H1 (cell line): ENCODE data around the gene CDK15. TPM values are rescaled to one million over a fixed set of nuclear protein-coding genes. Genes with fewer than 3 reads are reported as not detected.

Experiments
- CTCF ChIA-PET: fragments of 300-600 bp; sonication (Branson Sonifier 250); formaldehyde crosslinking; loops from one replicate; lab custom pipeline; 2021; ENCODE audit not compliant: partially characterized antibody; lab: Charles Lee
- POLR2A ChIA-PET: fragments of 300-600 bp; sonication (Branson Sonifier 250); formaldehyde crosslinking; loops from one replicate; lab custom pipeline; 2021; ENCODE audit warnings: inconsistent platforms; ENCODE audit not compliant: partially characterized antibody; lab: Charles Lee
- DNase-seq, 2 experiments: peaks; one replicate each; pipeline versions ENCODE4 v3.0.0 to v3.0.0-alpha.2; 2010 to 2022; ENCODE audit warnings: low spot score in 2 of 2, low read depth in 1 of 2, mixed read lengths in 1 of 2
- FAIRE-seq: peaks from 2 replicates; lab custom pipeline; 2011; peaks lifted over from hg19 to GRCh38; lab: Jason Lieb, UNC
- H2AFZ ChIP-seq: 2 replicates; pipeline ENCODE4 v1.8.1; 2012; ENCODE audit warnings: low read length, inconsistent platforms
- H2AK5ac ChIP-seq: 2 replicates; pipeline ENCODE4 v1.6.1; 2013; ENCODE audit warnings: low read depth, low read length
- H2BK120ac ChIP-seq: replicated peaks from 2 replicates; pipeline ENCODE3; 2013; ENCODE audit warnings: low read depth, low read length, inconsistent platforms
- H2BK12ac ChIP-seq: 2 replicates; pipeline ENCODE4 v1.6.1; 2013; ENCODE audit warnings: low read depth, low read length
- H2BK15ac ChIP-seq: 2 replicates; pipeline ENCODE4 v1.6.1; 2013; ENCODE audit warnings: low read length
- H2BK20ac ChIP-seq: 2 replicates; pipeline ENCODE4 v1.6.1; 2013; ENCODE audit warnings: low read length
- H2BK5ac ChIP-seq: 2 replicates; pipeline ENCODE4 v1.6.1; 2013; ENCODE audit warnings: low read depth, low read length
- H3K14ac ChIP-seq: 2 replicates; pipeline ENCODE4 v1.6.1; 2013; ENCODE audit warnings: inconsistent platforms; ENCODE audit not compliant: insufficient read length
- H3K18ac ChIP-seq: 2 replicates; pipeline ENCODE4 v1.6.1; 2013; ENCODE audit warnings: low read length; ENCODE audit errors: extremely low read depth
- H3K23ac ChIP-seq: 2 replicates; pipeline ENCODE4 v1.6.1; 2013; ENCODE audit warnings: inconsistent platforms; ENCODE audit not compliant: insufficient read length
- H3K23me2 ChIP-seq: 2 replicates; pipeline ENCODE4 v1.6.1; 2013; ENCODE audit warnings: low read depth, low read length
- H3K27ac ChIP-seq: 2 replicates; pipeline ENCODE4 v1.6.1; 2011; ENCODE audit warnings: low read depth, low read length, inconsistent platforms
- H3K27me3 ChIP-seq, 4 experiments: replicated peaks in 1 of 4; 1 replicate in 1 of 4; 2 replicates in 3 of 4; pipeline versions ENCODE4 v1.6.1 to v1.8.1; 2011 to 2013; ENCODE audit warnings: low read length in 3 of 4, mild to moderate bottlenecking in 3 of 4, inconsistent platforms in 2 of 4, mixed read lengths in 2 of 4, moderate library complexity in 1 of 4; ENCODE audit not compliant: control insufficient read depth in 3 of 4, insufficient read depth in 3 of 4; ENCODE audit errors: extremely low read depth in 1 of 4
- H3K36me3 ChIP-seq, 4 experiments: 2 replicates each; pipeline versions ENCODE4 v1.6.1 to v1.8.1; 2011 to 2013; ENCODE audit warnings: mild to moderate bottlenecking in 4 of 4, low read length in 3 of 4, moderate library complexity in 2 of 4, control low read depth in 1 of 4, inconsistent platforms in 1 of 4; ENCODE audit not compliant: insufficient read depth in 4 of 4, control insufficient read depth in 2 of 4
- H3K4ac ChIP-seq: replicated peaks from 2 replicates; pipeline ENCODE3; 2013; ENCODE audit warnings: low read length, low read depth, mixed read lengths, inconsistent platforms; ENCODE audit not compliant: insufficient read length
- H3K4me1 ChIP-seq, 4 experiments: replicated peaks in 1 of 4; 1 replicate in 1 of 4; 2 replicates in 3 of 4; pipeline versions ENCODE4 v1.6.1 to v1.8.1; 2011 to 2013; ENCODE audit warnings: low read length in 3 of 4, inconsistent platforms in 2 of 4, mixed read lengths in 1 of 4; ENCODE audit not compliant: insufficient read depth in 4 of 4, control insufficient read depth in 3 of 4
- H3K4me2 ChIP-seq, 2 experiments: 2 replicates each; pipeline versions ENCODE4 v1.6.1 to v1.8.1; 2011 to 2013; ENCODE audit warnings: low read depth in 2 of 2, low read length in 2 of 2, control low read depth in 1 of 2, inconsistent platforms in 1 of 2, mild to moderate bottlenecking in 1 of 2; ENCODE audit not compliant: insufficient read depth in 1 of 2
- H3K4me3 ChIP-seq, 4 experiments: fragments of 200-600, 300-600 bp in 1 of 4; sonication (generic), shearing (Covaris generic), sonication (Bioruptor Twin) in 1 of 4; 2 replicates each; pipeline versions ENCODE4 v1.5.1 to v1.8.1; 2011 to 2016; ENCODE audit warnings: low read length in 4 of 4, low read depth in 3 of 4, control low read depth in 2 of 4, inconsistent platforms in 2 of 4, mild to moderate bottlenecking in 2 of 4, mixed read lengths in 1 of 4, moderate library complexity in 1 of 4; ENCODE audit not compliant: insufficient read depth in 2 of 4; ENCODE audit errors: extremely low read depth in 1 of 4
- H3K56ac ChIP-seq: replicated peaks from 2 replicates; pipeline ENCODE3; 2013; ENCODE audit warnings: low read depth, mild to moderate bottlenecking, mixed read lengths, low read length, inconsistent platforms; ENCODE audit not compliant: insufficient read length
- H3K79me1 ChIP-seq: 2 replicates; pipeline ENCODE4 v1.6.1; 2013; ENCODE audit warnings: low read depth, low read length, control low read depth
- H3K79me2 ChIP-seq, 2 experiments: 2 replicates each; pipeline versions ENCODE4 v1.6.1 to v1.8.1; 2012 to 2013; ENCODE audit warnings: low read length in 2 of 2, mild to moderate bottlenecking in 2 of 2, inconsistent platforms in 1 of 2; ENCODE audit not compliant: insufficient read depth in 2 of 2, control insufficient read depth in 1 of 2
- H3K9ac ChIP-seq, 4 experiments: replicated peaks in 1 of 4; 1 replicate in 1 of 4; 2 replicates in 3 of 4; pipeline versions ENCODE4 v1.6.1 to v1.8.1; 2011 to 2013; ENCODE audit warnings: low read depth in 3 of 4, low read length in 3 of 4, control low read depth in 2 of 4, mild to moderate bottlenecking in 2 of 4, moderate library complexity in 2 of 4, inconsistent platforms in 1 of 4; ENCODE audit errors: extremely low read depth in 1 of 4
- H3K9me3 ChIP-seq, 2 experiments: 2 replicates each; pipeline versions ENCODE4 v1.6.1 to v1.8.1; 2012 to 2013; ENCODE audit warnings: mild to moderate bottlenecking in 2 of 2, moderate library complexity in 2 of 2, control low read depth in 1 of 2, inconsistent platforms in 1 of 2, low read depth in 1 of 2, low read length in 1 of 2, mixed read lengths in 1 of 2; ENCODE audit not compliant: insufficient read depth in 2 of 2
- H4K20me1 ChIP-seq, 2 experiments: replicated peaks in 1 of 2; 2 replicates each; pipeline versions ENCODE3 to v1.8.1; 2011 to 2013; ENCODE audit warnings: inconsistent platforms in 2 of 2, low read length in 2 of 2, mild to moderate bottlenecking in 1 of 2; ENCODE audit not compliant: insufficient read depth in 2 of 2, control insufficient read depth in 1 of 2
- H4K5ac ChIP-seq: 2 replicates; pipeline ENCODE4 v1.6.1; 2013; ENCODE audit warnings: low read length, low read depth, mixed read lengths, inconsistent platforms; ENCODE audit not compliant: insufficient read length
- H4K8ac ChIP-seq: 2 replicates; pipeline ENCODE4 v1.8.0; 2013; ENCODE audit warnings: mild to moderate bottlenecking, moderate library complexity, low read length, inconsistent platforms; ENCODE audit not compliant: insufficient read depth; ENCODE audit errors: extremely low read depth
- H4K91ac ChIP-seq: replicated peaks from 2 replicates; pipeline ENCODE3; 2013; ENCODE audit warnings: low read length, mixed read lengths, inconsistent platforms; ENCODE audit not compliant: insufficient read length
- CREB1 ChIP-seq: IDR thresholded peaks from 2 replicates; pipeline ENCODE4 v1.6.1; 2012; ENCODE audit warnings: inconsistent platforms
- CTBP2 ChIP-seq: IDR thresholded peaks from 2 replicates; pipeline ENCODE4 v1.7.0; 2011; ENCODE audit warnings: borderline replicate concordance, mild to moderate bottlenecking, moderate library complexity, mixed read lengths, low read length; ENCODE audit not compliant: insufficient read depth, insufficient read length
- FOSL1 ChIP-seq: IDR thresholded peaks from 2 replicates; pipeline ENCODE4 v1.6.1; 2011; ENCODE audit warnings: mild to moderate bottlenecking, low read depth, low read length, moderate library complexity; ENCODE audit not compliant: insufficient read depth
- GABPA ChIP-seq: IDR thresholded peaks from 2 replicates; pipeline ENCODE4 v1.6.1; 2011; ENCODE audit warnings: mild to moderate bottlenecking, low read length, moderate library complexity, borderline replicate concordance; ENCODE audit not compliant: insufficient read depth
- JUN ChIP-seq: IDR thresholded peaks from 2 replicates; pipeline ENCODE4 v1.6.1; 2011; ENCODE audit warnings: low read depth, mild to moderate bottlenecking, improper control_type of control experiment, low read length
- RAD21 ChIP-seq, 2 experiments: IDR thresholded peaks in 1 of 2; conservative IDR thresholded peaks in 1 of 2; 2 replicates each; pipeline ENCODE4 v1.6.1; 2011; ENCODE audit warnings: low read depth in 2 of 2, low read length in 2 of 2, improper control_type of control experiment in 1 of 2, inconsistent platforms in 1 of 2, mild to moderate bottlenecking in 1 of 2, moderate library complexity in 1 of 2
- RFX5 ChIP-seq: IDR thresholded peaks from 2 replicates; pipeline ENCODE4 v1.6.1; 2011; ENCODE audit warnings: low read depth, low read length, improper control_type of control experiment, borderline replicate concordance
- RNF2 ChIP-seq: fragments of 200-900, 300-1000 bp; sonication (generic); IDR thresholded peaks from 2 replicates; pipeline ENCODE4 v1.7.1; 2016; ENCODE audit warnings: borderline replicate concordance, low read depth, mild to moderate bottlenecking, antibody characterized with exemption, low read length; ENCODE audit not compliant: poor library complexity, severe bottlenecking; ENCODE audit errors: missing control alignments
- SP1 ChIP-seq: IDR thresholded peaks from 2 replicates; pipeline ENCODE4 v1.6.1; 2011; ENCODE audit warnings: low read depth, low read length
- SUZ12 ChIP-seq: fragments of 200-600 bp; sonication (generic); IDR thresholded peaks from 2 replicates; pipeline ENCODE4 v1.6.1; 2012; ENCODE audit warnings: mild to moderate bottlenecking, inconsistent platforms, low read length, moderate library complexity, mixed read lengths
- TCF12 ChIP-seq: IDR thresholded peaks from 2 replicates; pipeline ENCODE4 v1.6.1; 2011; ENCODE audit warnings: low read depth, mild to moderate bottlenecking, low read length
- WGBS, 2 experiments: shearing (Covaris generic) in 1 of 2; methylation state at CpG; one replicate each; pipeline versions ENCODE4 v1.1.6 to v1.1.7; 2013 to 2015; ENCODE audit warnings: low lambda C conversion rate in 2 of 2, mixed read lengths in 2 of 2, inconsistent platforms in 1 of 2, low coverage in 1 of 2, missing lambda C conversion rate in 1 of 2; ENCODE audit not compliant: insufficient replicate concordance in 2 of 2, insufficient coverage in 1 of 2, insufficient read length in 1 of 2; ENCODE audit errors: extremely low coverage in 1 of 2, missing lambda C conversion rate in 1 of 2; 5-methylcytosine and 5-hydroxymethylcytosine counted together
- polyA plus RNA-seq, 7 experiments: library from polyadenylated mRNA; depleted of rRNA in 3 of 7; stranded (reverse) in 5 of 7; unstranded in 2 of 7; fragments of >200 nt in 5 of 7; fragments of 200-250 nt in 2 of 7; gene quantifications; 1 replicate in 5 of 7; 2 replicates in 1 of 7; 4 replicates in 1 of 7; pipeline versions ENCODE4 v1.2.1 to v1.2.3, GENCODE V29; 2011 to 2013; ENCODE audit warnings: missing spikeins in 2 of 7, mixed read lengths in 2 of 7
- total RNA-seq: library from RNA; stranded (reverse); fragmentation: NEBNext Ultra II Directional; extraction: Animal tissue kit (Norgen Biotek cat#: 25700); gene quantifications from 2 replicates; pipeline ENCODE4 v1.2.1, GENCODE V29; 2021

CDK15 gene
- total and polyA plus RNA-seq, 2 of the 8 experiments (the other 6 are each of a cell fraction or from before 2014, with no cell fraction given) = 0.03 TPM; not detected in 1

- peak overlapping the region; percentile 3 for H4K91ac ChIP-seq
- H4K20me1 ChIP-seq = no peaks in the 10 kb centered on the region
- ChIA-PET CTCF (interaction anchor here (0.8 to 1.3 kb wide), 2 partner anchors 24 to 28 kb away, joined by 3 to 4 read pairs; no protein-coding TSS in a partner anchor), POLR2A (interaction anchor here (0.6 to 3.8 kb wide), 3 partner anchors 13 to 170 kb away, joined by 3 to 17 read pairs (median 3); no protein-coding TSS in a partner anchor)
- no peak overlapping the region for H2BK120ac ChIP-seq
- no peaks in the 10 kb centered on the region for H3K27me3 ChIP-seq
- H2BK5ac ChIP-seq = no peak overlapping the region
- H3K4me1 ChIP-seq = peaks cover 0 to 16% (median 8%) of the 10 kb centered on the region in 4 experiments; a peak in 4 of 7 replicates
- no peak overlapping the region for H2AFZ ChIP-seq
- DNase-seq (no peak), FAIRE-seq (no peak)
- H2BK12ac ChIP-seq = no peak overlapping the region
- 0 out of 2 replicates have a peak overlapping the region, but pooled peaks have one; percentile 14 for H2BK15ac ChIP-seq
- H3K27ac ChIP-seq = no peak overlapping the region
- H3K4me3 ChIP-seq = no peak overlapping the region
- no peak overlapping the region for H3K14ac ChIP-seq
- 91% methylated on average over 4 of the region's 4 CpGs; no CpG with 5 or more reads in 1 of the 2 experiments for WGBS, 2 experiments
- no peak overlapping the region for H2AK5ac ChIP-seq
- H3K23me2 ChIP-seq = no peaks in the 10 kb centered on the region
- H3K36me3 ChIP-seq = no peaks in the 10 kb centered on the region
- H2BK20ac ChIP-seq = no peak overlapping the region
- H3K4ac ChIP-seq = no peak overlapping the region
- H3K4me2 ChIP-seq = no peak overlapping the region
- no peak overlapping the region for H4K5ac ChIP-seq
- no peaks in the 10 kb centered on the region for H3K79me1 ChIP-seq
- no peak overlapping the region for H3K9ac ChIP-seq
- no peak overlapping the region for H3K56ac ChIP-seq
- H3K9me3 ChIP-seq = 0 out of 4 replicates have a peak, but pooled peaks cover 0 to 4% of the 10 kb centered on the region in 2 experiments
- H3K18ac ChIP-seq = no peak overlapping the region
- no peak overlapping the region for H4K8ac ChIP-seq
- no peaks in the 10 kb centered on the region for H3K79me2 ChIP-seq
- H3K23ac ChIP-seq = no peak overlapping the region
- no peak for TF ChIP-seq SP1
- TF ChIP-seq RFX5 = no peak
- no peak for TF ChIP-seq RNF2
- no peak for TF ChIP-seq SUZ12
- TF ChIP-seq CREB1 = no peak
- no peak for TF ChIP-seq GABPA
- no peak for TF ChIP-seq FOSL1
- TF ChIP-seq TCF12 = no peak
- no peak for TF ChIP-seq RAD21 (IDR thresholded peaks at IDR 0.05 in 1 of 2, conservative IDR thresholded peaks at IDR 0.05 in 1 of 2; ENCODE audit: low read depth in 2 of 2, low read length in 2 of 2)
- TF ChIP-seq CTBP2 = no peak
- TF ChIP-seq JUN = no peak
Measured at GRCh38 chr2:201936817-201937216, 130.5 kb downstream of the CDK15 start.
